ENCODE measurements around the gene XRCC2.
"Not testable (repeated sequence)": the region's sequence is repeated elsewhere in the genome, so short reads cannot be mapped to it uniquely, and the experiment has no call there.

Gene XRCC2

DNA sequence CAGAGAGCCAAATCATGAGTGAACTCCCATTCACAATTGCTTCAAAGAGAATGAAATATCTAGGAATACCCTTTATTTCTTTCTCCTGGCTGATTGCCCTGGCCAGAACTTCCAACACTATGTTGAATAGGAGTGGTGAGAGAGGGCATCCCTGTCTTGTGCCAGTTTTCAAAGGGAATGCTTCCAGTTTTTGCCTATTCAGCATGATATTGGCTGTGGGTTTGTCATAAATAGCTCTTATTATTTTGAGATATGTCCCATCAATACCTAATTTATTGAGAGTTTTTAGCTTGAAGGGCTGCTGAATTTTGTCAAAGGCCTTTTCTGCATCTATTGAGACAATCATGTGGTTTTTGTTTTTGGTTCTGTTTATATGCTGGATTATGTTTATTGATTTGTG is 47.2 kb downstream of the XRCC2 start:
- H3K9me3 Mint-ChIP-seq; H3K4me3 Mint-ChIP-seq; DNase-seq (ENCODE audit: low spot score in 2 of 2); H3K4me1 Mint-ChIP-seq; ATAC-seq (replicated peaks; ENCODE audit: extremely low read depth, poor library complexity, severe bottlenecking); H3K36me3 Mint-ChIP-seq (ENCODE audit: insufficient read depth); H3K27ac Mint-ChIP-seq (ENCODE audit: low read depth): not testable (repeated sequence)
- H3K27me3 Mint-ChIP-seq: peaks cover 51% of the 10 kb centered on the region

DNA sequence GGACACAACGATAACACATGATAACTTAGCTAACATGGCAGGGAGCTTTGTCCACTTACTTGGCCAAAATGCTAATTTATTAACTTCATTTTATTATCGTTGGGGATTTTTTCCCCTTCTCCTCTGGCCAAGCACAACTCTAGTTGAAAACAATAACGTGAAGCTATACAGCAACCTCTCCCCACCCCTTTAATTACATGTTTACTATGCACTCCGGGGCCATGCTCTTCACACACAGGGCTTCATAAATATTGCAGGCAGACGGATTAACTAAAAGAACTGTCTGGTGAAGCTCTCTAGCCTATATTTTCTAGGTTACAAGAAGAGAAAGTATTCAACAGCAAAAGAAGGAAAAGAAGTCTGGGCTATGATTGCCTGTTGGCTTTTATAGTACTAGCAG is 51.7 kb downstream of the XRCC2 start:
- Mint-ChIP-seq H3K9me3 (no peaks in the 10 kb centered on the region), H3K36me3 (ENCODE audit: insufficient read depth) (peaks cover 2% of the 10 kb centered on the region), H3K4me3 (no peak overlapping the region), H3K4me1 (no peaks in the 10 kb centered on the region), H3K27me3 (peaks cover 26% of the 10 kb centered on the region), H3K27ac (ENCODE audit: low read depth) (no peak overlapping the region)
- ATAC-seq (replicated peaks; ENCODE audit: extremely low read depth, poor library complexity, severe bottlenecking) (no peak), DNase-seq (ENCODE audit: low spot score in 2 of 2) (no peak)

DNA sequence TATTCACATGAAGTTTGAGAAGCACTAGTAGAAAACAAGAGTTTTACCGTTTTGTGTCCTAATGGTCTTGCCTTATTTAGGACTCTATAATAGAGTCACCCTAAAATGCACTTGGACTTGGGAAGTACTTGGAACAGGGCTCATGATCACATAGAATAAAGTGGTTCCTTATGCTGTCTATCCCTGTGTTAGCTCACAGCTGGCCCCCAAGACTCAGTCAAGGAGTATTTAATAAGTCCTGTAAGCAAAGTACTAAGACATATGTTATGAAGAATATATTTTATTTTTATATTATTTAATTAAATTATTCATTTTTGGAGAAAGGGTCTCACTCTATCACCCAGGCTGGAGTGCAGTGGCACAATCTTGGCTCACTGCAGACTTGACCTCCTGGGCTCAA is 54.5 kb downstream of the XRCC2 start:
- ATAC-seq (replicated peaks; ENCODE audit: extremely low read depth, poor library complexity, severe bottlenecking) (no peak), DNase-seq (ENCODE audit: low spot score in 2 of 2) (no peak)
- H3K36me3 Mint-ChIP-seq (ENCODE audit: insufficient read depth): peaks cover 2% of the 10 kb centered on the region
- no peak overlapping the region for H3K4me3 Mint-ChIP-seq
- H3K27me3 Mint-ChIP-seq: peaks cover 19% of the 10 kb centered on the region
- no peak overlapping the region for H3K27ac Mint-ChIP-seq (ENCODE audit: low read depth)
- H3K9me3 Mint-ChIP-seq: no peaks in the 10 kb centered on the region
- no peaks in the 10 kb centered on the region for H3K4me1 Mint-ChIP-seq

DNA sequence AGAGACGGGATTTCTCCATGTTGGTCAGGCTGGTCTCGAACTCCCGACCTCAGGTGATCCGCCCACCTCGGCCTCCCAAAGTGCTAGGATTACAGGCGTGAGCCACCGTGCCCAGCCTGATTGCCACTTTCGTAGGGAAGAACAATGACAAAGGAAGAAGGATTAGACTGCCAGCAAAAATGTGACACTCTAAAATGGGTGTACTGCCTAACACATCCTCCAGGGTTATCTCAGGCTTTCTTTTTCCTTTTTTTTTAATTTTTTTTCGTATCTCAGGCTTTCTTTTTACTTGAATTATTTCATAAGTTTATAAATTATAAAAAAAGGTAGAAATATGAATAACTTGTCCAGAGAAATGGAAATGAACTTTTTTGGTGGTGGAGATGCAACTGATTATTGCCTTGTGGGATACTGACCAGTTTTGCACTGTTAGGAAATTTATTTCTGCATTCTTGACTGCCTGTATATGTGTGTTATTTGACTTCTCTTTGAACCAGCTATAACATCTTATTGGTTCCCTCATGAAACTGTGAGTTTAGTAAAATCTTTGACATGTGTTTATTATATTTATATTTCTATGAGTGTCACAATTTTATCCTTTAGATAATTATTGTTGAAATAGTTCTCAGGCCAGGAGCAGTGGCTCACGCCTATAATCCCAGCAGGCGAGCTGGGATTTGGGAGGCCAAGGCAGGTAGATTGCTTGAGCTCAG is 56.8 kb downstream of the XRCC2 start:
- Mint-ChIP-seq H3K27me3 (peaks cover 14% of the 10 kb centered on the region), H3K4me3 (no peak overlapping the region), H3K27ac (ENCODE audit: low read depth) (no peak overlapping the region), H3K36me3 (ENCODE audit: insufficient read depth) (peaks cover 2% of the 10 kb centered on the region), H3K4me1 (no peaks in the 10 kb centered on the region), H3K9me3 (no peaks in the 10 kb centered on the region)
- no peak for DNase-seq (ENCODE audit: low spot score in 2 of 2)
- ATAC-seq (replicated peaks; ENCODE audit: extremely low read depth, poor library complexity, severe bottlenecking): no peak

DNA sequence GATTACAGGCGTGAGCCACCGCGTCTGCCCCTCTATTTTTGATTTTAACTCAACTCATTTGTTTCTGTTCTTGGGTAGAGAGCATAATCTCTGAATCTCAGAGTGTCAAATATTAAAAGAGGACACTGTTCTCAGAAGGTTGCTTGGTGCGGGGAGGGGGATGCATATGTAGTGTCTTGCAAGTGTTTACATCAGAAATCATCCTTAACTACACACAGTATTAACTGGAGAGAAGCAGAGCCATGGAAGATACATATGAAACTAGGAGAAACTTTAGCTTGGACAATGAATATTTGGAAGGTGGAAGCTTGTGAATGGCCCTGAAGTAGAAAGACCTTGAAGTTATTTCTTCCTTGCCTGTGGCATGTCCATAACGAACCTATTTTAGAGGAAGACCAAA is 57.5 kb downstream of the XRCC2 start:
- Mint-ChIP-seq H3K27me3 (peaks cover 10% of the 10 kb centered on the region), H3K9me3 (no peaks in the 10 kb centered on the region)
- ATAC-seq (replicated peaks; ENCODE audit: extremely low read depth, poor library complexity, severe bottlenecking): no peak

DNA sequence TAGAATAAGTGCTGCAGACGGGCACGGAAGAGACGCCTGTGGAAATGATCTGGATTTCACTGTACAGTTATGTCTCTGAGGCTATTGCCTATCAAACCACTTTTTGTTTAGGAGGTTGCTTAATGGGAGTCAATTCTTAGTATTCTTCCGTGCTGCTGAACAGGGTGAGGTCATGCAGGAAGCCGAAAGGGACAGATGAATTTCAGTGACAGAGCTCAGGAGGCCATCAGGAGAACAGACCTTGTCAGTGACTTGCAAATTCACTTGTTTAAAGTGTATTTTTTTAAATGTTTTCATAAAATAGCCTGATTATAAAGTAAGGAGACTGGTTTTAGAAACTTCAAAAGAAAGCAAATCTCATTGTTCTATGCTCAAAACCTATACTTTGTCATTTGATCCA is 58.9 kb downstream of the XRCC2 start:
- Mint-ChIP-seq H3K27me3 (peaks cover 10% of the 10 kb centered on the region), H3K27ac (ENCODE audit: low read depth) (no peak overlapping the region), H3K36me3 (ENCODE audit: insufficient read depth) (peaks cover 2% of the 10 kb centered on the region), H3K4me1 (no peaks in the 10 kb centered on the region), H3K4me3 (no peak overlapping the region), H3K9me3 (no peaks in the 10 kb centered on the region)
- DNase-seq (ENCODE audit: low spot score in 2 of 2) (no peak), ATAC-seq (replicated peaks; ENCODE audit: extremely low read depth, poor library complexity, severe bottlenecking) (no peak)

More for the DNA sequence above, 57.5 kb downstream of the XRCC2 start:
- Mint-ChIP-seq H3K4me3 (no peak overlapping the region), H3K36me3 (ENCODE audit: insufficient read depth) (peaks cover 2% of the 10 kb centered on the region), H3K27ac (ENCODE audit: low read depth) (no peak overlapping the region), H3K4me1 (no peaks in the 10 kb centered on the region)
- DNase-seq (ENCODE audit: low spot score in 2 of 2): no peak

DNA sequence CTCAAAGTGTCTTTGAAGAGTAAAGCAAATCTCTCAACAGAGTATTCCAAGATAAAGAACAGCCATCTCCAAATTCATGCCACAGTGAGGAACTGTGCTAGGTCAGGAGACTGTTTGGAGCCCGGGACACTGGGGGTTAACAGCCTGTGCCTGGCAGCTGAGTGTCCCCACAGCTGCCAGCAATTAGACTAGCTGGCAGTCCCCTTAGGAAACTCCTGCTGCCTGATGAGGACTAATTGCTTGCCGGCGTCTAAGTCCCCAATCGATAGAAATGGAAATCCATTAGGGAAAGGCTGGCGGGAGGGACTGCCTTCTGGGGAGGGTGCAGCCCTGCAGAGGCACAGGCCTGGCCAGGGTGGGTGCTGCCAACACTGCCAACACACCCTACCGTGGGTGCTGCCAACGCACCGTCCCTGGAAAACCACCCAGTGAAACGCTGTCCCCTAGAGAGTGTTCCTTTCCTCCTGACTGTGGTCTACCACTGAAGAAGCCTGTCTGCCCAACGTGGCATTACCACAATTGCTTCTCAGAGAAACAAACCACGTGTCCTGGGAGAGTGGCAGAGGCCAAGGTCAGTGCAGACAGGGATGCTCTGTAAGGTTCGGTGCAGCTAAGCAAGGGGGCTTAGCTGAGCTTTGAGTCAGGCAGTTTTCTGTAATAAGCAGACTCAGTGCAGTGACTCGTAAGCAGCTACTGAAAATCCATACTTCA is 60.8 kb downstream of the XRCC2 start:
- no peak overlapping the region for H3K4me3 Mint-ChIP-seq
- H3K9me3 Mint-ChIP-seq: no peaks in the 10 kb centered on the region
- DNase-seq (ENCODE audit: low spot score in 2 of 2): no peak
- ATAC-seq (replicated peaks; ENCODE audit: extremely low read depth, poor library complexity, severe bottlenecking): no peak
- H3K36me3 Mint-ChIP-seq (ENCODE audit: insufficient read depth): peaks cover 2% of the 10 kb centered on the region
- H3K4me1 Mint-ChIP-seq: no peaks in the 10 kb centered on the region
- H3K27me3 Mint-ChIP-seq: peaks cover 4% of the 10 kb centered on the region
- H3K27ac Mint-ChIP-seq (ENCODE audit: low read depth): no peak overlapping the region

DNA sequence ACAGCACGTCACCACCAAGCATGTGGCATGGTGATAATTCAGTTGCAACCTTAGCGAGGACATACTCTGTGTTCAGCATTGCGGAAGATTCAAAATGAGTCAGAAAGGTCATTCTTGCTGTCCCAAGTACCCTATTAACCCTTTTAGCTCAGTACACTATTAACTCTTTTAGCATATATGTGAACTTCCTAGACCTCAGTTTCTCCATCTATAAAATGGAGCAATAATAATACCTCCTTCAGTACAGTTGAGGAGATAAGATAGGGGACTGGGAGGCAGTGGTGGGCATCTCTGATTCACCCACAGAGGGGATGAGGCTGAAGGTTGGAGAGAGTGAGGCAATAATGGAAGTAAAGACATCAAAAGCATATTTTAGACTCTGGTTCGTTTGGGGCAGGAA is 67.3 kb downstream of the XRCC2 start:
- H3K27me3 Mint-ChIP-seq: peaks cover 13% of the 10 kb centered on the region
- no peaks in the 10 kb centered on the region for H3K4me1 Mint-ChIP-seq
- no peaks in the 10 kb centered on the region for H3K9me3 Mint-ChIP-seq
- no peaks in the 10 kb centered on the region for H3K36me3 Mint-ChIP-seq (ENCODE audit: insufficient read depth)
- H3K4me3 Mint-ChIP-seq: no peak overlapping the region
- ATAC-seq (replicated peaks; ENCODE audit: extremely low read depth, poor library complexity, severe bottlenecking) (no peak), DNase-seq (ENCODE audit: low spot score in 2 of 2) (no peak)
- H3K27ac Mint-ChIP-seq (ENCODE audit: low read depth): no peak overlapping the region

DNA sequence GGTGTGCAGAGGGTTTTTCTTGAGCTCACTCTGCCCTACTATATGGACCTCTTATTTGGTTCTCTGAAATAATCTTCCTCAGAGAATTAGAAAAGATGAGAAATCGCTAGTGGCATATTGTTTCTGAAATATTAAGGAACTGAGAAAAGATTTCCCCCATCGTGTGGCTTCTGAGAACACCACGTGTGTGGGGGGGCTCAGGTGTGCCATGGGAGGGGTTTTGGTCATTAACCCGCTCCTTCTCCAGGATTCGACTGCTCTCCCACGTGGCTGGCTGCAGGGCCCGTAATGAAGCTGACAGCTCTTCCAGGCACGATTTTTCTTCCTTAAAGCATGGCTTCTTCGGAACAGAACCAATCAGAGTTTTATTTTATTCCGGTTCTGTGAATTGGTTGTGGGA is 67.7 kb downstream of the XRCC2 start:
- Mint-ChIP-seq H3K4me1 (no peaks in the 10 kb centered on the region), H3K27me3 (peaks cover 13% of the 10 kb centered on the region), H3K36me3 (ENCODE audit: insufficient read depth) (no peaks in the 10 kb centered on the region), H3K4me3 (no peak overlapping the region), H3K9me3 (no peaks in the 10 kb centered on the region), H3K27ac (ENCODE audit: low read depth) (no peak overlapping the region)
- ATAC-seq (replicated peaks; ENCODE audit: extremely low read depth, poor library complexity, severe bottlenecking) (no peak), DNase-seq (ENCODE audit: low spot score in 2 of 2) (no peak)

DNA sequence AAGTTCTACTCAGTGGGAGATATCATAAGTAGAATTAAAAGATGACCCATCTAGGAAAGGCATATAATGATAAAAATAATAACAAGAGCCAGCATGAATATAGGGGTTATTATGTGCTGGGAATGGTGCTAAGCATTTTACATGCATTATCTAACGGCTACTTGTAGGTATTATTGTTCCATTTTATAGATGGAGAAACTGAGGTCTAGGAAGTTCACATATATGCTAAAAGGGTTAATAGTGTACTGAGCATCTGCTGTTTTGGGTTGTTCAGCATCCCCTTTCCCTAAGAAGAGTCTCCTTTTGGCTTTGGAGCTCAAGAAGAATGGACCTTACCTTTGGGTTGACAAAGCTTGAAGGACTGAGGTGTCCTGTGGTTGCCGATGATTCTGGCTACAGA is 68.9 kb downstream of the XRCC2 start:
- Mint-ChIP-seq H3K9me3 (no peaks in the 10 kb centered on the region), H3K27me3 (peaks cover 13% of the 10 kb centered on the region), H3K36me3 (ENCODE audit: insufficient read depth) (no peaks in the 10 kb centered on the region), H3K27ac (ENCODE audit: low read depth) (no peak overlapping the region), H3K4me1 (no peaks in the 10 kb centered on the region), H3K4me3 (no peak overlapping the region)
- ATAC-seq (replicated peaks; ENCODE audit: extremely low read depth, poor library complexity, severe bottlenecking) (no peak), DNase-seq (ENCODE audit: low spot score in 2 of 2) (no peak)

DNA sequence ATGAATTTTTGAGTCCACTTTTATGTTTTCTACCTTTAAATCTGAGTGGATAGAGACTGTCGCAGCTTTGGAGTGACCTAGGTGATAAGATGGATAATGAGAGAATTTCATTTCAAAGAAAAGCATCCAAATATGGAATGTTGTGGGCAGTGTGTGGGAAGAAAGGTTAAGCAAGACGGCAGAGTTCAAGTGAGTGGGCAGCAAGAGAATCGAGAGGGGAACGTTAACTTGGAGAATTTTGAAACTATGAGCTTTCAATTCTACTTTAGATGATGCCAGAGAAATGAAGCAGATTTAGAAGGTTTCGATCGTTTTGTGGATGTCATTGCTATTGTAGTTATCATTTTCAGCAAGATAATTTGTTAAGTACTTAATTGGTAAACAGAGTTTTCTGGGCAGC is 73.0 kb downstream of the XRCC2 start:
- H3K9me3 Mint-ChIP-seq: no peaks in the 10 kb centered on the region
- no peak overlapping the region for H3K4me3 Mint-ChIP-seq
- H3K4me1 Mint-ChIP-seq: no peaks in the 10 kb centered on the region
- DNase-seq (ENCODE audit: low spot score in 2 of 2) (no peak), ATAC-seq (replicated peaks; ENCODE audit: extremely low read depth, poor library complexity, severe bottlenecking) (no peak)
- H3K36me3 Mint-ChIP-seq (ENCODE audit: insufficient read depth): no peaks in the 10 kb centered on the region
- H3K27me3 Mint-ChIP-seq: no peaks in the 10 kb centered on the region
- no peak overlapping the region for H3K27ac Mint-ChIP-seq (ENCODE audit: low read depth)

DNA sequence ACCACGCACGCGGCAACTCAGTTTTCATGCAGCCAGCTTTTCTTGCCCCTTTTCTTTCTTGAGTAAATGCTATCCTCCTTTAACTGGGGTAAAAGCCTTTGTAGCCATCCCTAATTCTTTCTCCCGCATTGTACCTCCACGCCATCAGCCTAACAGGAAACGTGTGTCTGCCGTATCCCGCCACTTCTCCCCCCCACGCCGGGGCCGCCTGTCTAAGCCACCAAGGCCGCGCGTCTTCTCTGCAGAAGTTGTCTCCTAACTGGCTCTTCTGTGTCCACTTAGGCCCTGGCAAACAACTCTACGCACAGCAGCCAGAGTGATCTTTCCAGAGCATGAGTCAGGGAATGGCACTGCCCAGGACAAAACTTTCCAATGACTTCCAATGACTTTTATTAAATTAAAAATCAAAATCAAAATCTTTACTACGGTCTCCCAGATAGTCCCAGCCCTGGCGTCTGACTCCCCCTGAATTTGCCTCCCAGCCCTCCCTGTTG is 74.6 kb downstream of the XRCC2 start:
- ATAC-seq (replicated peaks; ENCODE audit: extremely low read depth, poor library complexity, severe bottlenecking) (no peak), DNase-seq (ENCODE audit: low spot score in 2 of 2) (no peak)
- Mint-ChIP-seq H3K4me3 (no peak overlapping the region), H3K4me1 (no peaks in the 10 kb centered on the region), H3K36me3 (ENCODE audit: insufficient read depth) (no peaks in the 10 kb centered on the region), H3K27me3 (no peaks in the 10 kb centered on the region), H3K9me3 (no peaks in the 10 kb centered on the region), H3K27ac (ENCODE audit: low read depth) (no peak overlapping the region)

DNA sequence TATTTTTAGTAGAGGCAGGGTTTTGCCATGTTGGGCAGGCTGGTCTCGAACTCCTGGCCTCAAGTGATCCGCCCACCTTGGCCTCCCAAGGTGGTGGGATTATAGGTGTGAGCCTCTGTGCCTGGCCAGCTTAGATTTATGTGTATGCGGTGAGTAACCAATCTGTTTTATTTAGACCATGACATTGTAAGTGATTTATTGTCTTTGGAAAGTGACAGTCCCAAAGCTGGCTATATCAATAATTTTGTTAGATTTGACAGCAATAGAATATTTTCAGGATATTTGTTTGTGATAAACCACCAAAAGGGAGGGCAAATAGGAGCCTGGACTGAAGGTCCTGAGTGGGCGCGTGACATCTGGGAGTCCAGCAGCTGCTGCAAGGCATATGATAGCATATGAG is 75.7 kb downstream of the XRCC2 start:
- Mint-ChIP-seq H3K27me3 (no peaks in the 10 kb centered on the region), H3K36me3 (ENCODE audit: insufficient read depth) (no peaks in the 10 kb centered on the region), H3K4me3 (no peak overlapping the region), H3K4me1 (no peaks in the 10 kb centered on the region), H3K9me3 (no peaks in the 10 kb centered on the region), H3K27ac (ENCODE audit: low read depth) (no peak overlapping the region)
- no peak for DNase-seq (ENCODE audit: low spot score in 2 of 2)
- ATAC-seq (replicated peaks; ENCODE audit: extremely low read depth, poor library complexity, severe bottlenecking): no peak
